ENCODE measurements around the gene AP1M1. TPM values are rescaled to one million over a fixed set of nuclear protein-coding genes. Genes with fewer than 3 reads are reported as not detected.

AP1M1 gene
- total RNA-seq, 1 donor from 2014 or later, result 96.2 TPM

GRCh38 chr19:16233836-16234551 lies 36.3 kb downstream of the AP1M1 start:
- DNase-seq (ENCODE audit: low read depth), result no peak
- no peaks in the 10 kb centered on the region for H3K36me3 ChIP-seq (ENCODE audit: control insufficient read depth, insufficient read depth, low read length)
- no peaks in the 10 kb centered on the region for H3K27me3 ChIP-seq (ENCODE audit: control insufficient read depth, insufficient read depth, low read length)
- no peak for TF ChIP-seq CTCF (IDR thresholded peaks at IDR 0.05; ENCODE audit: insufficient read depth, low read length, poor library complexity, severe bottlenecking)
- H3K4me3 ChIP-seq (ENCODE audit: low read depth, low read length), result no peak overlapping the region

GRCh38 chr19:16234552-16235445 lies 37.1 kb downstream of the AP1M1 start:
- no peak for TF ChIP-seq CTCF (IDR thresholded peaks at IDR 0.05; ENCODE audit: insufficient read depth, low read length, poor library complexity, severe bottlenecking)
- H3K4me3 ChIP-seq (ENCODE audit: low read depth, low read length), result no peak overlapping the region
- no peaks in the 10 kb centered on the region for H3K36me3 ChIP-seq (ENCODE audit: control insufficient read depth, insufficient read depth, low read length)
- no peaks in the 10 kb centered on the region for H3K27me3 ChIP-seq (ENCODE audit: control insufficient read depth, insufficient read depth, low read length)
- no peak for DNase-seq (ENCODE audit: low read depth)

- DNase-seq (ENCODE audit: low read depth), result no peak
- Histone ChIP-seq H3K36me3 (ENCODE audit: control insufficient read depth, insufficient read depth, low read length) (no peaks in the 10 kb centered on the region), H3K27me3 (ENCODE audit: control insufficient read depth, insufficient read depth, low read length) (no peaks in the 10 kb centered on the region), H3K4me3 (ENCODE audit: low read depth, low read length) (no peak overlapping the region)
- no peak for TF ChIP-seq CTCF (IDR thresholded peaks at IDR 0.05; ENCODE audit: insufficient read depth, low read length, poor library complexity, severe bottlenecking)
Measured at GRCh38 chr19:16235811-16236652, 38.3 kb downstream of the AP1M1 start.

- TF ChIP-seq CTCF (IDR thresholded peaks at IDR 0.05; ENCODE audit: insufficient read depth, low read length, poor library complexity, severe bottlenecking), result no peak
Measured at GRCh38 chr19:16244091-16244490, 46.4 kb downstream of the AP1M1 start.

GRCh38 chr19:16247353-16248182 lies 49.9 kb downstream of the AP1M1 start:
- peaks cover 3% of the 10 kb centered on the region for H3K27me3 ChIP-seq (ENCODE audit: control insufficient read depth, insufficient read depth, low read length)
- peak; percentile 26 for DNase-seq (ENCODE audit: low read depth)
- H3K4me3 ChIP-seq (ENCODE audit: low read depth, low read length), result no peak overlapping the region
- TF ChIP-seq CTCF (IDR thresholded peaks at IDR 0.05; ENCODE audit: insufficient read depth, low read length, poor library complexity, severe bottlenecking), result peak; percentile 98
- no peaks in the 10 kb centered on the region for H3K36me3 ChIP-seq (ENCODE audit: control insufficient read depth, insufficient read depth, low read length)

More at GRCh38 chr19:16244091-16244490, 46.4 kb downstream of the AP1M1 start:
- DNase-seq (ENCODE audit: low read depth), result no peak
- H3K4me3 ChIP-seq (ENCODE audit: low read depth, low read length), result no peak overlapping the region
- H3K27me3 ChIP-seq (ENCODE audit: control insufficient read depth, insufficient read depth, low read length), result peaks cover 3% of the 10 kb centered on the region
- H3K36me3 ChIP-seq (ENCODE audit: control insufficient read depth, insufficient read depth, low read length), result no peaks in the 10 kb centered on the region

All from kidney epithelial cell (primary cell).